HUDEP-2 (cell line): Measurements from ENCODE around the gene MRAS.
"Not testable (repeated sequence)": the region's sequence is repeated elsewhere in the genome, so short reads cannot be mapped to it uniquely, and the experiment has no call there.

Experiments
- DNase-seq, 76 experiments: peaks; one replicate each; lab custom pipeline; 2025; ENCODE audit not compliant: unreplicated experiment in 76 of 76; lab: John Stamatoyannopoulos, UW

The MRAS gene

GRCh38 chr3:138366006-138366759 lies 17.8 kb downstream of the MRAS start:
- DNase-seq, result no peak

- DNase-seq, result no peak
Measured at GRCh38 chr3:138367326-138367850, 19.0 kb downstream of the MRAS start.

GRCh38 chr3:138367911-138368310 lies 19.5 kb downstream of the MRAS start:
- no peak for DNase-seq

- DNase-seq, result no peak
Measured at GRCh38 chr3:138369151-138369900, 20.9 kb downstream of the MRAS start.

GRCh38 chr3:138370321-138370720 lies 21.9 kb downstream of the MRAS start:
- no peak for DNase-seq

- DNase-seq, result no peak
Measured at GRCh38 chr3:138371070-138371965, 22.9 kb downstream of the MRAS start.

GRCh38 chr3:138373087-138373735 lies 24.8 kb downstream of the MRAS start:
- no peak for DNase-seq

- no peak for DNase-seq
Measured at GRCh38 chr3:138373736-138374094, 25.3 kb downstream of the MRAS start.

GRCh38 chr3:138374573-138375134 lies 26.3 kb downstream of the MRAS start:
- no peak for DNase-seq

GRCh38 chr3:138375447-138375846 lies 27.1 kb downstream of the MRAS start:
- no peak for DNase-seq

- DNase-seq, result no peak
Measured at GRCh38 chr3:138376663-138377062, 28.3 kb downstream of the MRAS start.

- DNase-seq, result not testable (repeated sequence)
Measured at GRCh38 chr3:138377212-138377611, 28.8 kb downstream of the MRAS start.

GRCh38 chr3:138377804-138378203 lies 29.4 kb downstream of the MRAS start:
- no peak for DNase-seq

GRCh38 chr3:138378331-138378730 lies 30.0 kb downstream of the MRAS start:
- DNase-seq, result no peak

GRCh38 chr3:138378990-138379389 lies 30.6 kb downstream of the MRAS start:
- no peak for DNase-seq

GRCh38 chr3:138381413-138381901 lies 33.1 kb downstream of the MRAS start:
- no peak for DNase-seq

- DNase-seq, result no peak
Measured at GRCh38 chr3:138381950-138382715, 33.8 kb downstream of the MRAS start.

- no peak for DNase-seq
Measured at GRCh38 chr3:138383715-138384465, 35.5 kb downstream of the MRAS start.

- no peak for DNase-seq
Measured at GRCh38 chr3:138384531-138384930, 36.2 kb downstream of the MRAS start.
